GM12892 (cell line): Measurements from ENCODE around the gene CCNK.

Source experiments
- POLR2AphosphoS5 ChIP-seq: IDR thresholded peaks from 2 replicates; pipeline ENCODE4 v1.6.1; 2011; ENCODE audit warnings: low read depth, low read length, control low read depth
- TAF1 ChIP-seq: IDR thresholded peaks from 2 replicates; pipeline ENCODE4 v1.6.1; 2011; ENCODE audit warnings: low read depth, mild to moderate bottlenecking, control low read depth, low read length, borderline replicate concordance

DNA sequence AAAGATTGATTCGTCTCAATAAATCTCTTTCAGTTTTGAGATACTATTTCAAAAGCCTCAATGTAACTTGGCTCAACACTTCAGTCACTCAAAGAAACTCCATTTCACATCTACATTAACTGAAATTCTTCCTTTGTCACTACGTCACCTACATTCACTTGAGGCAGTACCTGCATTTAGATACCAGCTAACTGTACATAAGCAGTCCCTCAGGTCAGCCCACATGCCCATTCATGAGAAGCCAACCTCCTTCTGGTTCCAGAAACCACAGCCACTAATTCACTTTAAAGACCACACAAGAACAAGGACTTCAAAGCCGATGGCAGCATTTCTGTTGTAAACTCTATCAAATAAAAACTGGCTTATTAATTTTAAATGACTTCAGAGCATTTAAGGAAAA, 43.5 kb upstream of the CCNK start:
- TF ChIP-seq TAF1: no peak
- TF ChIP-seq POLR2AphosphoS5: no peak
